ENCODE measurements around the gene P2RX4.
"Not testable (repeated sequence)": the region's sequence is repeated elsewhere in the genome, so short reads cannot be mapped to it uniquely, and the experiment has no call there.

The P2RX4 gene

DNA sequence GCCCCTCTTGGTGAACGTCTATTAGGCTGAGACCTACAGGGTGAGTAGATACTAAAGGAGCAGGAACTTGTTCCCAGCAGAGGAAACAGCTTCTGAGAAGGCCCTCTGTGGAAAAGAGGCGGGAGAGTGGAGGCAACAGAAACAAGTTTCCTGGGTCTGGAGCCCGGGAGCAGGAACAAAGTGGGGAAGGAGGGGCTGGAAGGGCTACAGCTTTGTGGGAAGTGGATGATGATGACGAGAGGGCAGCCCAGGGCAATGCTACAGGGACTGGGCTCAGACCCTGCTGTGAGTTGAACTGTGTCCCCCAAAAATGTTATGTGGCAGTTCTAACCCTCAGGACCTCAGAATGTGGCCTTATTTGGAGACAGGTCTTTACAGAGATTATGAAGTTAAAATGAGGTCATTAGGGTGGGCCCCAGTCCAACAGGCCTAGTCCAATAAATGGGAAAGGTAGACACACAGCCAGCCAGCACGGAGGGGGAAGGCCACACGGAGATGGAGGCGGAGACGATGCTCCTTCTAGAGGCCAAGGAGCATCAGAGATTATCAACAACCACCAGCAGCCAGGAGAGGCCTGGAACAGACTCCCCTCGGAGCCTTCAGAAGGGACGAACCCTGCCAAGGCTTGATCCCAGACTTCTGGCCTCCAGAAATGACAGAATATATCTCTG lies 72.3 kb downstream of the P2RX4 start:
- Histone ChIP-seq H2AFZ (ENCODE audit: low read length) (no peak overlapping the region), H3K4me3 (ENCODE audit: low read length) (no peak overlapping the region), H3K4me2 (ENCODE audit: low read depth, low read length) (no peak overlapping the region), H3K9ac (ENCODE audit: low read length) (no peak overlapping the region), H3K9me3 (replicated peaks; ENCODE audit: insufficient read depth, low read length) (no peaks in the 10 kb centered on the region), H3K36me3 (replicated peaks; ENCODE audit: insufficient read depth, low read length) (no peaks in the 10 kb centered on the region), H3K4me1 (ENCODE audit: low read length) (no peaks in the 10 kb centered on the region), H3K27ac (ENCODE audit: low read length) (no peak overlapping the region), H3K27me3 (replicated peaks; ENCODE audit: insufficient read depth, low read length) (no peaks in the 10 kb centered on the region), H4K20me1 (ENCODE audit: insufficient read depth, low read length) (no peaks in the 10 kb centered on the region), H3K9me2 (replicated peaks; ENCODE audit: insufficient read depth, low read length) (no peaks in the 10 kb centered on the region), H3F3A (ENCODE audit: insufficient read depth, low read length) (no peaks in the 10 kb centered on the region), H3K79me2 (ENCODE audit: low read length) (peaks cover 40% of the 10 kb centered on the region)
- DNase-seq, result no peak
- TF ChIP-seq EZH2 (optimal IDR thresholded peaks at IDR 0.05; ENCODE audit: low read depth, low read length) (no peak), EZH2phosphoT487 (IDR thresholded peaks at IDR 0.05; ENCODE audit: low read length) (no peak)
- TF ChIP-seq, protein P1, sequence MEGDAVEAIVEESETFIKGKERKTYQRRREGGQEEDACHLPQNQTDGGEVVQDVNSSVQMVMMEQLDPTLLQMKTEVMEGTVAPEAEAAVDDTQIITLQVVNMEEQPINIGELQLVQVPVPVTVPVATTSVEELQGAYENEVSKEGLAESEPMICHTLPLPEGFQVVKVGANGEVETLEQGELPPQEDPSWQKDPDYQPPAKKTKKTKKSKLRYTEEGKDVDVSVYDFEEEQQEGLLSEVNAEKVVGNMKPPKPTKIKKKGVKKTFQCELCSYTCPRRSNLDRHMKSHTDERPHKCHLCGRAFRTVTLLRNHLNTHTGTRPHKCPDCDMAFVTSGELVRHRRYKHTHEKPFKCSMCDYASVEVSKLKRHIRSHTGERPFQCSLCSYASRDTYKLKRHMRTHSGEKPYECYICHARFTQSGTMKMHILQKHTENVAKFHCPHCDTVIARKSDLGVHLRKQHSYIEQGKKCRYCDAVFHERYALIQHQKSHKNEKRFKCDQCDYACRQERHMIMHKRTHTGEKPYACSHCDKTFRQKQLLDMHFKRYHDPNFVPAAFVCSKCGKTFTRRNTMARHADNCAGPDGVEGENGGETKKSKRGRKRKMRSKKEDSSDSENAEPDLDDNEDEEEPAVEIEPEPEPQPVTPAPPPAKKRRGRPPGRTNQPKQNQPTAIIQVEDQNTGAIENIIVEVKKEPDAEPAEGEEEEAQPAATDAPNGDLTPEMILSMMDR (IDR thresholded peaks at IDR 0.05; ENCODE audit: low read length), result no peak

DNA sequence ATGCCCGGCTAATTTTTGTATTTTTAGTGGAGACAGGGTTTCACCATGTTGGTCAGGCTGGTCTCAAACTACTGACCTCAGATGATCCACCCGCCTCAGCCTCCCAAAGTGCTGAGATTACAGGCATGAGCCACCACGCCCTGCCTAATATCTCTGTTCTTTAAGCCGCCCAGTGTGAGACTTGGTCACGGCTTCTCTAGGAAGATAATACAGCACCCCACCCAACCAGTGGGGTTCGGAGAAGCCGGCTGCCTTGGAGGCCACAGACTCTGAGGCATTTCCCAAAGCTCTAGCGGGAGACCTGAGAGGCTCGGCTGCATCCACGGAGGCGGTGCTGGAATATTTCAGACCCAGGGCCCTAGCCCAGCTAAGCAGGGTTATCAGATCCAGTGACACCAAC lies 73.0 kb downstream of the P2RX4 start:
- not testable (repeated sequence) for H4K20me1 ChIP-seq (ENCODE audit: insufficient read depth, low read length); H3K4me2 ChIP-seq (ENCODE audit: low read depth, low read length); H3K27ac ChIP-seq (ENCODE audit: low read length); H3K9me3 ChIP-seq (replicated peaks; ENCODE audit: insufficient read depth, low read length); H3K27me3 ChIP-seq (replicated peaks; ENCODE audit: insufficient read depth, low read length); H3K4me3 ChIP-seq (ENCODE audit: low read length); H2AFZ ChIP-seq (ENCODE audit: low read length); H3K9ac ChIP-seq (ENCODE audit: low read length); DNase-seq; H3K36me3 ChIP-seq (replicated peaks; ENCODE audit: insufficient read depth, low read length); H3F3A ChIP-seq (ENCODE audit: insufficient read depth, low read length); H3K9me2 ChIP-seq (replicated peaks; ENCODE audit: insufficient read depth, low read length); H3K4me1 ChIP-seq (ENCODE audit: low read length)
- H3K79me2 ChIP-seq (ENCODE audit: low read length), result peaks cover 43% of the 10 kb centered on the region

DNA sequence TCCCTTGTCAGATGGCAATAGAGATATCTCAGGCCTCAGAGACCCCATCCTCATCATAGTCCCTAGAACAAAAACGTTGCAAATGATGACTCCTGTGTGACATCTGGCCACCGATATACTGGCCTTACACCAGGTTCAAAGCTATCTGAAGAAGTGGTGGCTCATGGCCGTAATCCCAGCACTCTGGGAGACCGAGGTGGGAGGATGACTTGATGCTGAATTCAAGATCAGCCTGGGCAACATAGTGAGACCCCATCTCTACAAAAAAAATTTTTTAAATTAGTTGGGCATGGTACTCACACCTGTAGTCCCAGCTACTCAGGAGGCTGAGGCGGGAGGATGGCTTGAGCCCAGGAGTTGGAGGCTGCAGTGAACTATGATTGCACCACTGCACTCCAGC lies 73.5 kb downstream of the P2RX4 start:
- Histone ChIP-seq H3F3A (ENCODE audit: insufficient read depth, low read length) (no peaks in the 10 kb centered on the region), H3K4me2 (ENCODE audit: low read depth, low read length) (no peak overlapping the region), H4K20me1 (ENCODE audit: insufficient read depth, low read length) (no peaks in the 10 kb centered on the region), H3K4me1 (ENCODE audit: low read length) (peaks cover 5% of the 10 kb centered on the region), H3K27ac (ENCODE audit: low read length) (no peak overlapping the region), H3K9me3 (replicated peaks; ENCODE audit: insufficient read depth, low read length) (no peaks in the 10 kb centered on the region), H3K36me3 (replicated peaks; ENCODE audit: insufficient read depth, low read length) (no peaks in the 10 kb centered on the region), H3K4me3 (ENCODE audit: low read length) (no peak overlapping the region), H3K9ac (ENCODE audit: low read length) (no peak overlapping the region), H3K79me2 (ENCODE audit: low read length) (peaks cover 44% of the 10 kb centered on the region), H3K27me3 (replicated peaks; ENCODE audit: insufficient read depth, low read length) (no peaks in the 10 kb centered on the region), H3K9me2 (replicated peaks; ENCODE audit: insufficient read depth, low read length) (no peaks in the 10 kb centered on the region), H2AFZ (ENCODE audit: low read length) (no peak overlapping the region)
- DNase-seq, result no peak
- TF ChIP-seq, protein P1 (IDR thresholded peaks at IDR 0.05; ENCODE audit: low read length), result no peak
- TF ChIP-seq EZH2 (optimal IDR thresholded peaks at IDR 0.05; ENCODE audit: low read depth, low read length), result no peak
- no peak for TF ChIP-seq EZH2phosphoT487 (IDR thresholded peaks at IDR 0.05; ENCODE audit: low read length)
